ENCODE measurements around the gene CTDSPL2. TPM values are rescaled to one million over a fixed set of nuclear protein-coding genes. Genes with fewer than 3 reads are reported as not detected.
"Not testable (repeated sequence)": the region's sequence is repeated elsewhere in the genome, so short reads cannot be mapped to it uniquely, and the experiment has no call there.

CTDSPL2 gene
- total RNA-seq, 1 donor from 2014 or later = 41.7 TPM

DNA sequence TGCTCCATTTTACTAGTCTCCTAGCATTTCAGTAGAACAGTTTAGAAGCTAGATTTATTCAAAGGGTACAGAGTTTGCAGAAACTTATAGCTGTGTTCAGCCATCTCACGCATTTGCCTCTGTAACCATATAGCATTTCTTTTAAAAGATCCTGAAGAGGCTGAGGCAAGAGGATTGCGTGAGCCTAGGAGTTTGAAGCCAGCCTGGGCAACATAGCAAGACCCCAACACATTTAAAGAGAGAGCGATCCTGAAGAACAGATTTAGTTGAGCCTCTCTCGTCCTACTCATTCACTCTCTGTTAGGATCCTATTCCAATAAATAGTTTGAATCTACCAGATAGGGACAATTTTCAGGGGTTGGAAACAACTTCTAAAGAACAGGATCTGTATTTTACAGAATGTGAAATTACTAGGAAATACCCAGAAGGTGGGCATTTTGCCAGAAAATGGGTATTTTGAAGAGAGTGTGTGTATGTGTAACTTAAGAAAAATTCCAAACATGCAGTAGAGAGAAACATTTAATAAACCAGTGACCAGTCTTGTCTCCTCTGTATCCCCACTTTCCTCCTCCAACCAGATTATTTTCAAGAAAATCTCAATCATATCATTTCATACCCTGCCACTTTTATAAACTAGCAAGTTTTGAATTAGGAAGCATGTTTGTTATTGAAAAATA, 114.0 kb downstream of the CTDSPL2 start:
- Mint-ChIP-seq H3K36me3 (ENCODE audit: low read depth) (peaks cover 4% of the 10 kb centered on the region), H3K4me1 (ENCODE audit: low read depth) (peaks cover 64% of the 10 kb centered on the region), H3K27ac (ENCODE audit: unreplicated experiment) (peak overlapping the region; percentile 97), H3K27me3 (ENCODE audit: low read depth) (no peaks in the 10 kb centered on the region), H3K9me3 (ENCODE audit: low read depth) (no peaks in the 10 kb centered on the region), H3K4me3 (ENCODE audit: unreplicated experiment) (peak overlapping the region; percentile 50)
- TF ChIP-seq, protein P1, sequence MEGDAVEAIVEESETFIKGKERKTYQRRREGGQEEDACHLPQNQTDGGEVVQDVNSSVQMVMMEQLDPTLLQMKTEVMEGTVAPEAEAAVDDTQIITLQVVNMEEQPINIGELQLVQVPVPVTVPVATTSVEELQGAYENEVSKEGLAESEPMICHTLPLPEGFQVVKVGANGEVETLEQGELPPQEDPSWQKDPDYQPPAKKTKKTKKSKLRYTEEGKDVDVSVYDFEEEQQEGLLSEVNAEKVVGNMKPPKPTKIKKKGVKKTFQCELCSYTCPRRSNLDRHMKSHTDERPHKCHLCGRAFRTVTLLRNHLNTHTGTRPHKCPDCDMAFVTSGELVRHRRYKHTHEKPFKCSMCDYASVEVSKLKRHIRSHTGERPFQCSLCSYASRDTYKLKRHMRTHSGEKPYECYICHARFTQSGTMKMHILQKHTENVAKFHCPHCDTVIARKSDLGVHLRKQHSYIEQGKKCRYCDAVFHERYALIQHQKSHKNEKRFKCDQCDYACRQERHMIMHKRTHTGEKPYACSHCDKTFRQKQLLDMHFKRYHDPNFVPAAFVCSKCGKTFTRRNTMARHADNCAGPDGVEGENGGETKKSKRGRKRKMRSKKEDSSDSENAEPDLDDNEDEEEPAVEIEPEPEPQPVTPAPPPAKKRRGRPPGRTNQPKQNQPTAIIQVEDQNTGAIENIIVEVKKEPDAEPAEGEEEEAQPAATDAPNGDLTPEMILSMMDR (IDR thresholded peaks at IDR 0.05) = no peak
- DNase-seq (ENCODE audit: low spot score) = no peak

DNA sequence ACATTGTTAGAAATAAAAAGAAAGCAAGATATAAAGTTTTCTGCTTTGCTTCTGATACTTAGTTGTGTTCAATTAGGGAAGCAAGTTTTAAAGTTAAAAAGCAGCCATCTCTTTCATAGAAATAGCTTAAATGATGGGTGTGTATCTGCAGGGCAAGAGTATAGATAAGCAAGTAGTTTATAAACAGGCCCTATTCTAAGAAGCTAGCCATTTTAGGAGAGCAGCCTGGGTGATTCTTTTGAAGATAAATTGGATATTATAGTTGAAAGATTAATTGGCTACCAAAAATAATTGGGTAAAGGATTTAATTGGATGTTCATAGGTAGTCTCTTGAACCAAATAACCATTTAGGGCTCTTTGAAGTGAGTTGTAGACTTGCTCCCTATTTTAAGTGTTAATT, 115.2 kb downstream of the CTDSPL2 start:
- H3K36me3 Mint-ChIP-seq (ENCODE audit: low read depth) = peaks cover 4% of the 10 kb centered on the region
- H3K9me3 Mint-ChIP-seq (ENCODE audit: low read depth) = no peaks in the 10 kb centered on the region
- H3K27ac Mint-ChIP-seq (ENCODE audit: unreplicated experiment) = peak overlapping the region; percentile 97
- H3K27me3 Mint-ChIP-seq (ENCODE audit: low read depth) = no peaks in the 10 kb centered on the region
- peaks cover 70% of the 10 kb centered on the region for H3K4me1 Mint-ChIP-seq (ENCODE audit: low read depth)
- H3K4me3 Mint-ChIP-seq (ENCODE audit: unreplicated experiment) = no peak overlapping the region
- TF ChIP-seq, protein P1 (IDR thresholded peaks at IDR 0.05) = no peak
- DNase-seq (ENCODE audit: low spot score) = no peak

DNA sequence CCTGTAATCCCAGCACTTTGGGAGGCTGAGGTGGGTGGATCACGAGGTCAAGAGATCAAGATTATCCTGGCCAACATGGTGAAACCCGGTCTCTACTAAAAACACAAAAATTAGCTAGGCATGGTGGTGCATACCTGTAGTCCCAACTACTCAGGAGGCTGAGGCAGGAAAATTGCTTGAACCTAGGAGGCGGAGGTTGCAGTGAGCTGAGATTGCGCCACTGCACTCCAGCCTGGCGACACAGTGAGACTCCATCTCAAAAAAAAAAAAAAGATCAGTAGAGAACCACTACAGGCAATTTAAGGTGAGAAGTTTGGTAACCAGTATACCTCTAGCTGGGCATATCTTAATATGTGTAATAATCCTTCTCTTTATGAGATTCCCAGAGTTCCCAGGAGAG, 117.3 kb downstream of the CTDSPL2 start:
- H3K27me3 Mint-ChIP-seq (ENCODE audit: low read depth); H3K4me3 Mint-ChIP-seq (ENCODE audit: unreplicated experiment); H3K36me3 Mint-ChIP-seq (ENCODE audit: low read depth); DNase-seq (ENCODE audit: low spot score); H3K9me3 Mint-ChIP-seq (ENCODE audit: low read depth): not testable (repeated sequence)
- H3K4me1 Mint-ChIP-seq (ENCODE audit: low read depth) = peaks cover 53% of the 10 kb centered on the region
- peak overlapping the region; percentile 61 for H3K27ac Mint-ChIP-seq (ENCODE audit: unreplicated experiment)

DNA sequence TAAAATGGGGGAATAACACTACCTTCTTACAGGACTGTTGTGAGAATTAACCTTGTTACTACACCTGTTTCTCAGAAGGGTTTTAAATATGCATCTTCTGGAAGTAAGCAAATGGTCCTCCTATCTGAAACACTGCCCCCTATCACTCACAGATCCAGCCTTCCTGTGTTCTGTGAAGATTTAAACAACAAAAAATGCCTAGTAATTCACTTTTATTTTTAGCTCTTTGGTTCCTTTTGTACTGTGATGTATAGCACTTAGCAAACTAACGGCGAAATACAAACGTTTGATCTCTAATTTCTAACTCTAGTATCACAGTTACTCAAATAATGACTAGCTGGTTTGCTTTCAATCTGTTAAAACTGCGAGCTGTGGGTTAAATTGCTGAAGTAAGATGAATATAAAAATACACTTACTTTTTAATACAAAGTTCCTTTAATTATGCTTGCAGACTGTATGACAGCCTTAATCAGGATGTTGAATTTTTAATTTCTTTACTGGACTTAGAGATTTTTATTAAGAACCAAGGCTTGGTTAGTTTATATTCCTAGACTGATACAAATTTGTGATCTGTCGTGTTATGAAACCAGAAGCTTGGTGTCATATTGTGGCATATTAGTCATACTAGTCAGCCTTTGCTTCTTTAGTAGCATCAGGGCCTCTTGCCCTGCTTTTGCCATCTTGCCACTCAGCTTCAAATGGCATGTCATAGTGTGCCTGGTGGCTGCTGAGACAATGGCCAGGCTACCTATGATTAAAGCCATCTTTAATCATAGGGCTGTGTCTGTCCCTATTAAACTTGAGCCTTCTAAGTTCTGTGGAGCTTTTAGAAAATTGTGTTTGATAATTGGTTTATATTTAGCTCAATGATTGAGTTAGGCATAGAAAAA, 118.7 kb downstream of the CTDSPL2 start:
- H3K27ac Mint-ChIP-seq (ENCODE audit: unreplicated experiment) = peak overlapping the region; percentile 78

DNA sequence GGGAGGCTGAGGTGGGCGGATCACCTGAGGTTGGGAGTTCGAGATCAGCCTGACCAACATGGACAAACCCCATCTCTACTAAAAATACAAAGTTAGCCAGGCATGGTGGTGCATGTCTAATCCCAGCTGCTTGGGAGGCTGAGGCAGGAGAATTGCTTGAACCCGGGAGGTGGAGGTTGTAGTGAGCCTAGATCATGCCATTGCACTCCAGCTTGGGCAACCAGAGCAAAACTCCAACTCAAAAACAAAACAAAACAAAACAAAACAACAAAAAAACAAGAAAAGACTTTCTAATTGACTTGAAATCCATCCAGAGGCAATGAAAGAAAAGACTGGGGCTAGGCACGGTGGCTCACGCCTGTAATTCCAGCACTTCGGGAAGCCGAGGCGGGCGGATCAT, 121.7 kb downstream of the CTDSPL2 start:
- H3K27me3 Mint-ChIP-seq (ENCODE audit: low read depth); DNase-seq (ENCODE audit: low spot score); H3K4me3 Mint-ChIP-seq (ENCODE audit: unreplicated experiment); H3K9me3 Mint-ChIP-seq (ENCODE audit: low read depth); H3K36me3 Mint-ChIP-seq (ENCODE audit: low read depth): not testable (repeated sequence)
- H3K4me1 Mint-ChIP-seq (ENCODE audit: low read depth) = peaks cover 19% of the 10 kb centered on the region
- H3K27ac Mint-ChIP-seq (ENCODE audit: unreplicated experiment) = peak overlapping the region; percentile 51

More for the DNA sequence above, 118.7 kb downstream of the CTDSPL2 start:
- TF ChIP-seq, protein P1 (IDR thresholded peaks at IDR 0.05) = peak; percentile 74
- DNase-seq (ENCODE audit: low spot score) = no peak
- H3K27me3 Mint-ChIP-seq (ENCODE audit: low read depth) = no peaks in the 10 kb centered on the region
- H3K4me1 Mint-ChIP-seq (ENCODE audit: low read depth) = peaks cover 47% of the 10 kb centered on the region
- no peak overlapping the region for H3K4me3 Mint-ChIP-seq (ENCODE audit: unreplicated experiment)
- peaks cover 4% of the 10 kb centered on the region for H3K36me3 Mint-ChIP-seq (ENCODE audit: low read depth)
- no peaks in the 10 kb centered on the region for H3K9me3 Mint-ChIP-seq (ENCODE audit: low read depth)

DNA sequence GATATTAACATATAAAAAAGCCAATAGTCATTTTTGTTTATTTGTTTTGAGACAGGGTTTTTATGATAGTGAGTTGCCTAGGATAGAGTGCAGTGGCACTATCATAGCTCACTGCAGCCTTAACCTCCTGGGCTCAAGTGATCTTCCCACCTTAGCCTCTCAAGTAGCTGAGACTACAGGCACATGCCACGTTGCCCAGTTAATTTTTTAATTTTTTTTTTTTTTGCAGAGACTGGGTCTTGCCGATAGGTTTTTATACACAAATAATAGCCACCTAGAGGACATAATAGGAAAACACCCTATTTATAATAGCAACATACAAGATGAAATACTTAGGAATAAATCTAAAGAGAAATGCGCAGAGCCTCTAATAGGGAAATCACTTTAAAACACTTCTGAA, 122.8 kb downstream of the CTDSPL2 start:
- no peak overlapping the region for H3K4me3 Mint-ChIP-seq (ENCODE audit: unreplicated experiment)
- no peak for DNase-seq (ENCODE audit: low spot score)

More for the DNA sequence above, 122.8 kb downstream of the CTDSPL2 start:
- TF ChIP-seq, protein P1 (IDR thresholded peaks at IDR 0.05) = peak; percentile 78
- peaks cover 12% of the 10 kb centered on the region for H3K36me3 Mint-ChIP-seq (ENCODE audit: low read depth)
- H3K27me3 Mint-ChIP-seq (ENCODE audit: low read depth) = no peaks in the 10 kb centered on the region
- no peaks in the 10 kb centered on the region for H3K9me3 Mint-ChIP-seq (ENCODE audit: low read depth)
- no peak overlapping the region for H3K27ac Mint-ChIP-seq (ENCODE audit: unreplicated experiment)
- H3K4me1 Mint-ChIP-seq (ENCODE audit: low read depth) = peaks cover 22% of the 10 kb centered on the region
